NCI-H128 (cell line): Measurements from ENCODE around the gene TMEM214.
A peak's percentile ranks its signal among the peaks of the same experiment; 100 is the strongest.
"Not testable (repeated sequence)": the region's sequence is repeated elsewhere in the genome, so short reads cannot be mapped to it uniquely, and the experiment has no call there.

Experiments
- DNase-seq: peaks from one replicate; lab custom pipeline; 2025; ENCODE audit not compliant: unreplicated experiment; lab: John Stamatoyannopoulos, UW

TMEM214 gene

DNA sequence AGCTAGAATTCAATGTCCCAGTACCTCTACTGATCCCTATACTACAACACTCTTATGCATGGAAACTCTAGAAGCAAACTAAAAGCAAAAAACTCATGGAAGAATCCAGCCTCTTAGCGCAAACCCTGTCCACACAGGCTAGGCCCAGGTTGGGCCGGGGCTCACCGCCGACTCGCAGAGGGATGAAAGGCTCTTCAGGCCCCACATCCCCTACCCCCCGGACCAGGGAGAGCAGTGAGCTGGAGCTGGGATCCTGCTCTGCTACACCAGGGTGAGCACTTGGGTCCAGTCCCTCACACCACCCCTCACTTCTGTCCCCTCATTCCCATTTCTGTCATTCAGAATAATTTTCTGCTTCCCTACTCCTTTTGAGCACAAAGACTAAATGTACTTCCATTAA lies 36.7 kb downstream of the TMEM214 start:
- DNase-seq, result no peak

DNA sequence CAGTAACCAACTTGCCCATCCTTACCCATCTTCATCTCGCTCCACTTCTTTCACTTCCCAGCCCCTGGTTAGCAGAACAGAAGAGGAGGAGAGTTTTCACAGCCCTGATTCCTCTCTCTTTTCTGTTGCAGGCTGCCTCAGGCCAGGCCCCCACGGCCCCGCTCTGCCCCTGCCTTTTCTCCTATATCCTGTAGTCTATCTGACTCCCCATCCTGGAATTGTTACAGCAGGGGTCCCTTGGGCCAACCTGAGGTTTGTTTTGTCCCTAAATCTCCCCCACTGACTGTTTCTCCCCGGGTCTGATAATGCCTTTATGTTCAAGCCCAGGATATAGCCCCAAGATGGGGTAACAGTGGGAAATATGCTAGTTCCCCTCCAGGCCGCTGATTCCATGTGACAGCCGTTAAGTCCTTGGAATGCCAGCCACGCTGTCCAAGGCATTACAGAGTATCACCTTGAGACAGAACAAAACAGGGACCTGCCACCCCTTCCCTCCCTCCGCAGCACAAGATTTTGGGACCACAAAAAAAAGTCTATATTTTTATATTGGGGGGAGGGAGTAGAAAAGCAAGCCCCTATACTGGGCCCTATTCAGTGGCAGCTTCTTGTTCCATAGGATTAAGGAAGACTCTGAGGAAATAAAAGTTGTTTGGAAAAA lies 37.3 kb downstream of the TMEM214 start:
- DNase-seq, result no peak

DNA sequence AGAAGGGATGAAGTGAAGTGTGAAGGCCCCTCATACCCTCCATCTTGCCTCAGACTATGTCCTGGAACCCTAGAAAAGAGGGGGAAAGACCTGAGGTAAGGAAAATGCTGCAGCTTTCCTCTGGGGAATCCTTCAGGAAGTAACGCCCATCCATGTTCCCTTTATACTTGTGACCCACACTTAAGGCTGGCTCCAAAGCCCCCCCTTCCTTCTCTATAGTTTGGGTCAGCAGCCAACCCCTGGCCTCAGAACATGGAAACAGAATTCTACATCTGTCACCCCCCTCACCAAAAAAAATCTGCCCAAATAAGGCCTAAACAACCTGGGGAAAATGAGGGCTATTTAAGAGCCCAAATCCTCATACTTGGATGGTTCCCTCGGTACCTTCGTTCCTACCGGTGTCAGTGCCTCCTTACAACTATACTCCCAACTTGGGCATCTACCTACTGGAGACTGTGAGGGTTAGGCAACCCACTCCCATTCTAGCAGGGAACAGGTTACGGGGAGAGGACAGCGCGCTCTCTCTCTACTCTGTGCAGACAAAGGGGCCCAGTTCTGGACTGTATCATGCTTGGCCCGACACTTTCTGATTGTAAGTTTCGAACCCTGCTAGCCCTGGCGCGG lies 38.0 kb downstream of the TMEM214 start:
- no peak for DNase-seq

DNA sequence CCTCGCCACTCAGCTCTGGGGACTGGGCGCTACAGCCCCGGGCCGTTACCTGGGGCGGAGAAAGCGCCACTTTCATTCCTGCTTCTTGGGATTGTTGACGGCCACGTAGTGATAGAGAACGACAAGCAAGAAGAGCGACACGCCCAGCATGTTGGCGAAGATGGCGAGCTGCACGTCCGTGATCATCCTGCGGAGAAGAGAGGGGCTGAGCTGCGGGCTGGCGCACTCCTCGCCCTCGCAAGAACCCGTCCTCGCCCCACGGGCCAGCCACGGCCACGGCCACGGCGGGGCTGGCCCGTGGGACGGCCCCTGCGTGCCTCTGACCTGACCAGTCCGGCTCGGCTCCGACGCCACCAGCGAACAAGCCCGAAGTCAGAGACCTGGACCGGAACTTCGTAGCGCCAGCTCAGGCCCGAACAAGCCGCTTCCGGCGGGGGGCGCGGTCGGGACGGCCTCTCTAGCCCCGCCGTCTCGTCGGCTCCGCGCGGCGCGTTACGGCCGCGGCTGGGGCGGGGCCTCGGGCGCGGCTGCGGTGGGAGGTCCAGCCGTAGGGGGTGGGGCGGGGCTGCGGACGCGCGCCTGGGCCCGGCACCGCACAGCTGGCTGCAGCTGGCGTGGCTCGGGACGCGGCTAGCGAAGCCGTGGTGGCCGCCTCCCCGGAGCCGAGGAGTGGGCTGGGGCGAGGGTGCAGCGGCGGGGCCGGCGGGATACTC lies 38.7 kb downstream of the TMEM214 start, which contains the start of gene OST4:
Gene OST4, minus strand, starts transcription at position 378 of the 713 bp plus-strand sequence.
- DNase-seq, result peak; percentile 56

DNA sequence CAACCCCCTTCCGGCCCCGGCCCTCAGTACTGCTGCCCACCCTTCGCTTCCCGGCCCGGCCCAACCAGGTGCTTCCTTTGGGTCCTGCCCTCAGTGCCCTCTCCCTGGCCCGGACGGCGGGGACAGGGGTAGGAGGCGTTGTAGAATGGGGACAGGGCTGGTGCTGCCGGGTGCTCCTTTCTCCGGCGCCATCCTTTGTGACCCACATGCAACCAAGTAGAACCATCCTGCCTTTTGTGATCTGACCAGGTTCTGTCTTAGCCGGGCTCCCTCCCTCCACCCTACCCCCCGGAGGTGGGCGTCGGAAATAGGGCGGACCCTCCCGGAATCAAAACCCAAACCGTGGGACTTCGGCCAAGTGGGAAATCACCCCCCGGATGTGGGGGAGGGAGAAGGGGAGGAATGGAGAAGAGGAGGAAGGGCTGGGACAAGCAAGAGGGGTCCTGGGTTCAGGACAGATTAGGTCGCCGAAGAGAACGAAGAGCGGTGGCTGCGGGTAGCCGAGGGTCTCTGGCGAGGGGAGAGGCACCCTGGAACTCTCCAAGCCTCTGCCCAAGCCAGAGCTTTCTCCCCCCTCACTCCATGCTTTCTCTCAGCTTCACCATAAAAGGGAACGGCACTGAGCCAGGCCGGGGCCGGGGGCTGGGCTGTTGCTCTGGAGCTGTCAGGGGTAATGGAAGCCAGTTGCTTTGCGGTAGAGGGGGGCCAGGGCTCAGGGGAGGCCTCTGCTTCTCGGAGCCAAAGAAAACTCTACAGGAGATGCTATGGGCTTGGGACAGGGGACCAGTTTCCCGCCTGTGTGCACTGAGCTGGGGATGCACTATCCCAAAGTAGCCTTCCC lies 39.4 kb downstream of the TMEM214 start:
- DNase-seq, result no peak

DNA sequence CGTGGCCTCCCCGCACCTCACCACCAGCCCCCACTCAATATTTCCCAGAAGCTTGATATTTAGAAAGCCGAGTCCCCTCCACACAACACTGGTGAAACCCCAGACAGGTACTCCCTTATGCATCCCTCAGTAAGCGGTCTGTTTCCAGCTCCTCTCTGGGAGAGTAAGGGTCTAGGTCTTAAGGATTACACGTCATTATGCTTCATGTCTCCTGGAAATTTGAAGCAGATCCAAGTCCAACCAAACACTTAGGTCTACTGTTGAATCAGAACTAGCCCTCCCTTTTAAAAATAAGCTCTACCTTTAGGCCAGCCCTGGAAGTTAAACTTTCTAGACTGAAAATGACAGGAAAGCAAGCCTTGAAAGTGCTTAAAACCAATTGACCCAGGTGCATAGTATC lies 40.2 kb downstream of the TMEM214 start:
- no peak for DNase-seq

DNA sequence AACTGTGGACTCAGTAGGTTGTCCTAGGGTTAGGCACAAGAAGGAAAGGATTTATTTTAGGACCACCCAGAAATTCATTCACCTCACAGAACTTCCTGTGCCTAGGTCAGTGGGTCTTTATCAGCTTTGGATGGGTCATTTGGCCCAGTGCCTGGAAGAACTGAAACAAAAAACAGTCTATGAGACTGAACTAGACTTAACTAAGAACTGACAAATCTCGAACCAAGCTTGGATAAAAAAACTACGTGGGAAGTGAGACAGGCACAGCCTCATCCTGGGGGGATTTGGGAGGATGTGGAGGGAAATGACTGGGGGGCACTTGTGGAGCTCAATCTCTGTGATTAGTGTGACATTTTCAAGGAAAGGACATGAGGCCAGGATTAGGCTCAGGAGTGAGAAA lies 41.0 kb downstream of the TMEM214 start:
- DNase-seq, result no peak

DNA sequence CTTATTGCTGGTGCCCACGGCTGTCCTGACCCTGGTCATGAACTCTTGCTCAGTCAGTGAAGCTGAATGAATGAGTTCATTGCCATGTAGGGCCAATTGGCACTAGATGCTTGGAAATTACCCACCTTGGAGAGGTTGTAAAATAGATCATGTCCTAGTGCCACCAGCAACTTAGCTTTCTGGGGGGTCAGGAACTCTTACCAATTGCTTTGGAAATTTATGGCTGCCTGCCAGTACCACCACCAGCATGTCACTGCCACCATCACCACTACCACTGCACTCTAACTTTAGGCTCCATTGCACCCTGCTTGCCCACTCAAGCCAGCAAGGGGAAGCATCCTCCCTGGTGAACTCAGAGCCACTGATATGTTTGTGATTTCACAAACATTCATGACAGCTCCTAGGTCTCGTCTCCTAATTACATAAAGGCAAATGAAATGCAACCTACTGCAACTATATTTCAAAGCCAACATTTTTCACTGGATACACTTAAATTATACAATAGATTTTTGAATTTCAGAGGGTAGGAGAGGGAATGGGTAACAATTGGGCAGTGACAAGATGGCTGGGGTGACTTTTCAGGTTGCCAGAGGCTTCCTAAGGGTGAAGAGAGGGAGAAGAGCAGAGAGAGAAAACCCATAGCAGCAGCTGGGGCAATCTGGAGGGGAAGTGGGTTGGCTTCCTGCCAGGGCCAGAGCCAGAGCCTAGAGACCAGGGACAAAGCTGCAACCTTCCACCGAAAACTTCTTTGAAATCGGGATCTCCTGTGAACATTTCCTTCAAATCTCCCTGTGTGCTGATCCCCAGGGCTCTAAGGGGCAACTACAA lies 42.2 kb downstream of the TMEM214 start:
- DNase-seq, result no peak

DNA sequence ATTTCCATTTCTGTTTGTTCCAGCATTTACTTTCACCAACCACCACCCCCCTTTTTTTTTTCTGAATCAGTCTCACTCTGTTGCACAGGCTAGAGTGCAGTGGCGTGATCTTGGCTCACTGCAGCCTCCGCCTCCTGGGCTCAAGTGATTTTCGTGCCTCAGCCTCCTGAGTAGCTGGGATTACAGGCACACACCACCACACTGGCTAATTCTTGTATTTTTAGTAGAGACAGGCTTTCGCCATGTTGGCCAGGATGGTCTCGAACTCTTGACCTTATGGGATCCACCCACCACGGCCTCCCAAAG lies 42.8 kb downstream of the TMEM214 start:
- not testable (repeated sequence) for DNase-seq

DNA sequence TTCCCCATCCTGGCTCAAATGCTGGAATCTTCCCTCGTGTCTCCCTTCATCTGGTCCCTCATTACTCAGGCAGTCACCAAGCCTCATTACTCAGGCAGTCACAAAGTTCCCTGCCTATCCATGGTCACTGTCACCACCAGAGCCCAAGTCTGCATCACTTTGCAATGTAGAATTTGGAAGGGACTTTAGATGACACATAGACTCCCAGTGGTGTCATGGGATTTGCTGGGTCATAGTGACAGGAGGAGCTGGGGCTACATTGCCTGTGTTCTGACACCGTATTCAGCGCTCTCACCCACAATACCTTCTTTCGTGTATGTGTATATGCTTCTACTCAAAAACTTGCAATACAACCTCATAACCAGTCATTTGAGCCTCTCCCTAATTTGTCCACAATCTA lies 43.6 kb downstream of the TMEM214 start:
- DNase-seq, result no peak

DNA sequence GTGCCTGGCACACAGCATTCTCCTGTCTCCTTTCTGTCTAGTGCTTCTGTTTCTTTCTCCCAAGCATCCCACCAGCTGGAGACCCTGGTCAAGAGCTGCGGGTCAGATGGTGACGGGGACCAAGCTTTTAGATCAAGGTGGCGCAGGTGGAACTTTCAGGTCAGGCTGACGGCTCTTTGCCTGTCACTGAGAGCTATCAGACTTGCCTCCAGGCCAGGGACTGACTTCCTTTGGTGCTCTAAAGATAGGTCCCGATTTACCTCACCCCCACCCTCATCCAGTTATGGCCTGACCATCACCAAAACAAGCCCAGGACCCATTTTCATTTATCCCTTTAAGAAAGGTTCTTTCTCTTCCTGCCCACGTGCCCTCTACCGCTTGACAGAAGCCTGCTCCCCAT lies 44.5 kb downstream of the TMEM214 start:
- no peak for DNase-seq

DNA sequence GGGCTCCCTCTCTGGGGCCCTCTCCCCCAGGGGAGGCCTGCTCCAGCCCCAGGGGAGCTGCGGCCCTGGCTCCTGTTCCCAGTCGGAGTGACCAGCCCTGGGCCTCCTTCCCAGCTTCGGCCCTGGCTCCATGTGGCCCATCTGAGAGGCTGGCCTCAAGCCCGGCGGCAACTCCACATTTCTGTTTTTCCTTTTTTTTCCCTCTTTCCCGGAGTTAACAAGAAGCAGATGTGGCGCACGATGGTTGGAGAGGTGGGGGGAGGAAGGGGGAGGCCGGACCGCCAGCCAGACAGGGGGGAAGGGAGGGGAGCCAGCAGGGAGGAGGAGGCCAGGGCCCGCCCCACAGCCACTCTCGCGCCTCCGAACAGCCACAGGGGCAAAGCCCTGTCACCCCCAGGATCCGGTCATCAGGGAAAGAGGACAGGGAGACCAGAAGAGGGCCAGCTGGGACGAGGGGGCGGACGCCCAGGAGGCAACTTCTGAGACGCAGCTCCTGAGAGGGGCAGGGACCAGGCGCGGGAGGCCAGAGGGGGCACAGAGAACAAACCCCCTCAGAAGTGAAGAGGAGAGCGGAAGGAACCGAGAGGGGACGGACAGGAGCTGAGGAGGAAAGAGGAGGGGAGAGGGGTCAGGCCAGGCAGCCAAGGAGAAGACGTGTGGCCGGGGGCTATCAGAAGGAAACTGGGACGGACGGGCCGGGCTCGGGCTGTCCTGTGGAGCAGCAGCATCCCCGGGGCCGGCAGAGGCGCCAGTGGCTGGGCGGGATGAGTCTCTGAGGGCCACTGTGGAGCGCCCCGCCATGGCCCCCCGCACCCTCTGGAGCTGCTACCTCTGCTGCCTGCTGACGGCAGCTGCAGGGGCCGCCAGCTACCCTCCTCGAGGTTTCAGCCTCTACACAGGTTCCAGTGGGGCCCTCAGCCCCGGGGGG lies 45.8 kb downstream of the TMEM214 start, which contains the start of gene EMILIN1:
Gene EMILIN1, plus strand, starts transcription at position 349 of the 928 bp plus-strand sequence. Its CDS starts 451 bp downstream, at position 800.
- DNase-seq, result no peak

DNA sequence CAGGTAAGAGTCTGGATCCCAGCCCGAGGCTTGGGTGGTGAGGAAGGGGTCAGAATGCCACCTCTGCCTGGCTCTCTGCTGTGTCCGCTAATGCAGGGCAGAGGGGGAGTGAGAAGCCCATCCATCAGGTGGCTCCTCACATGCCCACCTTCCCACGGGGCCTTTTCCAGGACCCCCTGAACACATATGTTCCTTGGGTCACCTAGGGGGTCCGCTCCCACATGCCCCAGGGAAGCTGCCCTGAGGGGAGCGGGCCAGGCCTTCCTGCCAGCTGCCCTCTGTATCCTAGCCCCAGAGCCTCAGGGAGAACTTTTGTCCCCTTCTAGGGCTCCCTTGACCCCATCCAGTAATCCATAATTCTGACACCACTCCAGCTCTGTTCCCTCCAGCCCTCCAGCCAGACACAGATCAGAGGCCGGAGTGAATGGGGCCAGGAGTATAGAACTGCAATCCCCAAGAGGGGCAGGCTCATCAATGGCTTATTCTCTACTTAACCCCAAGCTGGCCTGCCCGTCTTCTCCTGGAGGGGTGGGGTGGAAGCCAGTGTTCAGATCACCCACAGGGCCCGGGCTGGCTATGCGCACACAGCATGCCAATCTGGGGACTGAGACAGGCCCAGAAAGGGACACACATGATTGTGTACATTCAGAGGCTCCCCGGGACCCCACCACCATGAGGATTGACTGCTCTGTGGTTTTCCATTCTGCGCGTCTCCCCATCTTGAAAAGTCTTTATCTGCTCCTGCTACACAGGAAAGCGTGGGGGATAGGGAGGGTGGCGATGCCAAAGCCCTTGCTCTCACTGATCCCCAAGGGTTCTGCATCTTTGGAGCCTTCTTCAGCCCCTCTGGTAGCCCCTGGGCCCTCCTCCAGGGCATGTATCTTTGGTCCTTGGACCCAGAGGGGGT lies 46.7 kb downstream of the TMEM214 start:
- no peak for DNase-seq

DNA sequence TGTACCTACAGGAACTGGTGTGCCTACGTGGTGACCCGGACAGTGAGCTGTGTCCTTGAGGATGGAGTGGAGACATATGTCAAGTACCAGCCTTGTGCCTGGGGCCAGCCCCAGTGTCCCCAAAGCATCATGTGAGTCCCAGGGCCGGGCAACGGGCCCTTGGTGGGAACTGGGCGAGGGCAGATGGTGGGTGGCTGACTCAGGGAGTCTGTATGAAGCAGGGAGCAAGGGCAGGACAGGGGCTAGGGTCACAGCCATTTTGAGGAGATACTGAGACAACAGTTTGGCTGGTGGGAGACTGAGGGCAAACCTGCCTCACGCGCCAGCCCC lies 47.3 kb downstream of the TMEM214 start:
- DNase-seq, result no peak

DNA sequence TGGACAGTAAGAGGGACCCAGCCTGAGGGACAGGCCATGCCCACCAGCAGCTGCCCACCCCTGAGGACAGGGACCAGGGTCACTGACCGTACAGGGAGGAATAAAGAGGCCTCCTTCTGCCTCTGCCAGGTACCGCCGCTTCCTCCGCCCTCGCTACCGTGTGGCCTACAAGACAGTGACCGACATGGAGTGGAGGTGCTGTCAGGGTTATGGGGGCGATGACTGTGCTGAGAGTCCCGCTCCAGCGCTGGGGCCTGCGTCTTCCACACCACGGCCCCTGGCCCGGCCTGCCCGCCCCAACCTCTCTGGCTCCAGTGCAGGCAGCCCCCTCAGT lies 47.8 kb downstream of the TMEM214 start:
- DNase-seq, result no peak

DNA sequence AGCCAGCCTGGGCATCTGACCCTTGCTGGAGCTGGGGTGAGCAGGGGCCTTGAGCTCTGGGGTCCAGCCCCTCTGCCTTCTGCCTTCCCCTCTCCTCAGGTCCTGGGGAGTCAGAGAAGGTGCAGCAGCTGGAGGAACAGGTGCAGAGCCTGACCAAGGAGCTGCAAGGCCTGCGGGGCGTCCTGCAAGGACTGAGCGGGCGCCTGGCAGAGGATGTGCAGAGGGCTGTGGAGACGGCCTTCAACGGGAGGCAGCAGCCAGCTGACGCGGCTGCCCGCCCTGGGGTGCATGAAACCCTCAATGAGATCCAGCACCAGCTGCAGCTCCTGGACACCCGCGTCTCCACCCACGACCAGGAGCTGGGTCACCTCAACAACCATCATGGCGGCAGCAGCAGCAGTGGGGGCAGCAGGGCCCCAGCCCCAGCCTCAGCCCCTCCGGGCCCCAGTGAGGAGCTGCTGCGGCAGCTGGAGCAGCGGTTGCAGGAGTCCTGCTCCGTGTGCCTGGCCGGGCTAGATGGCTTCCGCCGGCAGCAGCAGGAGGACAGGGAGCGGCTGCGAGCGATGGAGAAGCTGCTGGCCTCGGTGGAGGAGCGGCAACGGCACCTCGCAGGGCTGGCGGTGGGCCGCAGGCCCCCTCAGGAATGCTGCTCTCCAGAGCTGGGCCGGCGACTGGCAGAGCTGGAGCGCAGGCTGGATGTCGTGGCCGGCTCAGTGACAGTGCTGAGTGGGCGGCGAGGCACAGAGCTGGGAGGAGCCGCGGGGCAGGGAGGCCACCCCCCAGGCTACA lies 49.4 kb downstream of the TMEM214 start:
- DNase-seq, result no peak

DNA sequence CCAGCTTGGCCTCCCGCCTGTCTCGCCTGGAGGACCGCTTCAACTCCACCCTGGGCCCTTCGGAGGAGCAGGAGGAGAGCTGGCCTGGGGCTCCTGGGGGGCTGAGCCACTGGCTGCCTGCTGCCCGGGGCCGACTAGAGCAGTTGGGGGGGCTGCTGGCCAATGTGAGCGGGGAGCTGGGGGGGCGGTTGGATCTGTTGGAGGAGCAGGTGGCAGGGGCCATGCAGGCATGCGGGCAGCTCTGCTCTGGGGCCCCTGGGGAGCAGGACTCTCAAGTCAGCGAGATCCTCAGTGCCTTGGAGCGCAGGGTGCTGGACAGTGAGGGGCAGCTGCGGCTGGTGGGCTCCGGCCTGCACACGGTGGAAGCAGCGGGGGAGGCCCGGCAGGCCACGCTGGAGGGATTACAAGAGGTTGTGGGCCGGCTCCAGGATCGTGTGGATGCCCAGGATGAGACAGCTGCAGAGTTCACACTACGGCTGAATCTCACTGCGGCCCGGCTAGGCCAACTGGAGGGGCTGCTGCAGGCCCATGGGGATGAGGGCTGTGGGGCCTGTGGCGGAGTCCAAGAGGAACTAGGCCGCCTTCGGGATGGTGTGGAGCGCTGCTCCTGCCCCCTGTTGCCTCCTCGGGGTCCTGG lies 50.1 kb downstream of the TMEM214 start:
- DNase-seq, result no peak
